Measurements from ENCODE around the gene DUSP10.

GRCh38 chr1:221740369-221740992 is 1.4 kb downstream of the DUSP10 start:
- TF ChIP-seq CTCF (IDR thresholded peaks at IDR 0.05; ENCODE audit: insufficient read depth, low read length) (no peak), REST (IDR thresholded peaks at IDR 0.05; ENCODE audit: insufficient replicate concordance, low read depth) (no peak)

Data from HL-60 (cell line).